ENCODE measurements around the gene TANGO2.

- TF ChIP-seq TARDBP (IDR thresholded peaks at IDR 0.05), result no peak
- TF ChIP-seq SUZ12 (IDR thresholded peaks at IDR 0.05), result no peak
- TF ChIP-seq ARNT (IDR thresholded peaks at IDR 0.05), result no peak
- no peak for TF ChIP-seq FOXA1 (IDR thresholded peaks at IDR 0.05)
- TF ChIP-seq HDGF (IDR thresholded peaks at IDR 0.05; ENCODE audit: borderline replicate concordance), result no peak
- no peak for TF ChIP-seq SP1 (IDR thresholded peaks at IDR 0.05)
These were observed 33.3 kb upstream of the TANGO2 start for GRCh38 chr22:19987394-19988306.
